GM18499 (cell line): ENCODE data around the gene ALPL.

ENCODE experiments used
- ATAC-seq: cut with Tn5 transposase; IDR thresholded peaks from one replicate; pipeline ENCODE4 v1.9.1; 2021; ENCODE audit warnings: moderate number of reproducible peaks; ENCODE audit not compliant: insufficient read depth, unreplicated experiment

ALPL gene

DNA sequence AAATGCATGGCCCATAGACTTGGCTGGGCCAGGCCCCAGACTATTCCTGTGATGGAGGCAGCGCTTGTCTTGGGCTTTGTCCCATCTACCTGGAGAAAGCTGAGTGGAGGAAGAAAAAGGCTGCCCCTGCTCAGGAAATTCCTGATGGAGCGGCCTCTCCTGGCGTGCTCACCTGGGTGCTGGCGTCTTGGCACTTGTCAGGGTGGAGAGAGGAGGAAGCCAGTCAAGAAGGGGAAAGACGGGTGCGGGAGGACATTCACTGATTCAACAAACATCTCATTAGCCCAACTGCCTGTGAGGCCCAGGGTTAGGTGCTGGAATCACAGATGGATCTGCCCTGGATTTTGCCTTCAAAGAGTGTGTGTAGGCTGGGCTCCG lies 16.1 kb downstream of the ALPL start:
- no peak for ATAC-seq

GRCh38 chr1:21526441-21526840 lies 17.2 kb downstream of the ALPL start:
- ATAC-seq: no peak

DNA sequence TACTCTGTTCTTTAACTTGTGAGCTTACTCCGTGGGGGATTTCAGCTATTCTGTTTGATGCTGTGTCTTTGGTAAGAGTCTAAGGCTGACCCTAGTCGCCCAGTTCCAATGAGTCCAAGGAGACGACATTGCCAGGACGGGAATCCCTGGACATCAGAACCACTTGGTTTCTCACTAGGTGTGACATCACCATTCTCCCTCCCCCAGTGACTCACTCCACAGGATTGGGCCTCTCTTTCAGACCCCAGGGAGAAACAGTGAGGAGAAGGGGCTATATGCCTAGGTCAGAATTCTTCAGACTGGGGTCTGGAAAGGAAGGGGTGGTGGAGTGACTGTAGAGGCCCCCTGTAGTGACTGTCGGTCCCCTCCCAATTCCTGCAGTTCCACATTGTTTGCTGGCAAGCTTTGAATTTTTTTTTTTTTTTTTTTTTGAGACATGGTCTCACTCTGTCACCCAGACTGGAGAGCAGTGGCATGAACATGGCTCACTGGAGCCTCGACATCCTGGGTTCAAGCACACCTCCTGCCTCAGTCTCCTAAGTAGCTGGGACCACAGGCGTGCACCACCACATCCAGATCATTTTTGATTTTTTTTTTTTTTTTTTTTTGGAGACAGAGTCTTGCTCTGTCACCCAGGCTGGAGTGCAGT lies 21.3 kb downstream of the ALPL start:
- no peak for ATAC-seq

- no peak for ATAC-seq
These were observed 22.0 kb downstream of the ALPL start for GRCh38 chr1:21531241-21531640.

- no peak for ATAC-seq
These were observed 23.3 kb downstream of the ALPL start for GRCh38 chr1:21532496-21532895.

GRCh38 chr1:21532992-21533534 lies 23.8 kb downstream of the ALPL start:
- ATAC-seq: no peak

- no peak for ATAC-seq
These were observed 24.9 kb downstream of the ALPL start for GRCh38 chr1:21534146-21534545.

- no peak for ATAC-seq
These were observed 25.6 kb downstream of the ALPL start for GRCh38 chr1:21534674-21535378.

DNA sequence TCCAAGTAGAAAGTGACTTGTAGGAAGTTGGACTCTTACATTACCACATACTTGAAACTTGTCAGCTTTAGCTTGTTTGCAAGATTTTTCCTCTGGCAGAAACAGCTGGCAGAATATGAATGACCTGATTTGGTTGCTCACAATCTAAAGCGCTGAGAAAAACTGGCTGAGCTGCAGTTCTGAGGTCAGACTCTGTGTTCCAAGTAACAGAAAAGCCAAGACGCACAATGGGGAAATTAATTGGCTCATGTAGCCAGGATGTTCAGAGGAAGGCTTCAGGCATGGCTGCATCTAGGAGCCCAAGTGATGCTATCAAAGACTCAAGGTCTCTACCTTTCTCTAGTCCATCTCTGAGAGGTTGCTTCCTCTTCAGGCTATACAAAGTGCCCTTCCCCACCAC lies 27.0 kb downstream of the ALPL start:
- ATAC-seq: no peak

DNA sequence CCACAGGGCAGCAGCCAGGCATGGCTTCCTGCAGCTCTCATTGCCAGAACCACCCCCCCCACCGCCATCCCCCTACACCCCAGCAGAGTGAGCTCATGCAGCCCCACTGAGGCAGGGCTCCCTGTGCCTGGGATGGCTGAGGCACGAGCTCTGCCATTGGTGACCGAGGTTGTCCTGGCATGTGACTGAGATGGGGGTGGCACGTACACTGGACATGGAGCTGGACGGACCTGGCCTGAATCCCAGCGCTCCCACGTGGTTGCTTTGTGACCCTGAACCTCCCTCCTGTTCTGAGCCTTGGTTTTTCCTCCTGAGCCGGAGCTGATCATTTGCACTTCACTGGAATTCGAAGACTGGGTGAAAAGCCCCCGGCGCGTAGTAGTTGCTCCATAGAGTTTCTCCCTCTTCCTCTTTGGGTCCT lies 28.3 kb downstream of the ALPL start:
- no peak for ATAC-seq

- no peak for ATAC-seq
These were observed 28.9 kb downstream of the ALPL start for GRCh38 chr1:21537932-21538630.

GRCh38 chr1:21539933-21540332 lies 30.7 kb downstream of the ALPL start:
- ATAC-seq: no peak

GRCh38 chr1:21541329-21541728 lies 32.1 kb downstream of the ALPL start:
- no peak for ATAC-seq

GRCh38 chr1:21541835-21542234 lies 32.6 kb downstream of the ALPL start:
- ATAC-seq: no peak

DNA sequence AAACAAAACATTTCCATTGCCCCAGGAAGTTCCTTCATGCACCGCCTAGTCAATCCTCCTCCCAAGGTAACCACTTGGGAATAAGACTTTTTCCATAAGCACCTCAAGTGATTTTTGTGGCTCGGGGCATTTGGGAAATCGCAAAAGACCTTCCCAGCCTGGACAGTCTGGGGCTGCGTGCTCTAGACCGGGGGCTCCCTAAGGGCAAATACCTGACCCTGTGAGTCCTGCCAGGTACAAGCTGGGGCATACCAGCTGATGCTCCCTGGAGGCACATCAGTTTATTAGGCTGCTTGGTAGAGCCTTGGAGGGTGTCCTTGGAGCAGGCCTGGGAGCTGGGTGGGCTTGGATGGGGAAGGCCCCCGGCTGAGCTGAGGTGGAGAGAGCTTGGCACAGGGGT lies 34.4 kb downstream of the ALPL start:
- no peak for ATAC-seq

DNA sequence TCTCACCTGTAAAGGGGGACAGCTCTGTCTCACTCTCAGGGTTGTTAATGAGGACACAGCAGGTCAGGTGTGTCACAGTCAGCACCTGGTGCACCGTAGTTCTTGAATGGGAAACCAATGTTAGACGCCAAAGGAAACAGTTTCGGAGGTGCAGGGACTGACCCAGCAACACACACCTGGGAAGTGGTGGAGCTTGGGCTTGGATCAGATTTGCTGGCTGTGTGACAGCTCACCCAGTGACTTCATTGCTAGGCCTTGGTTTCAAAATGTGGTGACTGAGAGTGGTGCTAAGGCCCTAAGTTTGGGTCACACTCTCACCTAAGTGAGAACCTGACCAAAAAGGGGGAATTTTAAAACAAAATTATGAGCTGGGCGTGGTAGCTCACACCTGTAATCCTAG lies 34.9 kb downstream of the ALPL start:
- no peak for ATAC-seq

- no peak for ATAC-seq
These were observed 37.1 kb downstream of the ALPL start for GRCh38 chr1:21546122-21546825.

DNA sequence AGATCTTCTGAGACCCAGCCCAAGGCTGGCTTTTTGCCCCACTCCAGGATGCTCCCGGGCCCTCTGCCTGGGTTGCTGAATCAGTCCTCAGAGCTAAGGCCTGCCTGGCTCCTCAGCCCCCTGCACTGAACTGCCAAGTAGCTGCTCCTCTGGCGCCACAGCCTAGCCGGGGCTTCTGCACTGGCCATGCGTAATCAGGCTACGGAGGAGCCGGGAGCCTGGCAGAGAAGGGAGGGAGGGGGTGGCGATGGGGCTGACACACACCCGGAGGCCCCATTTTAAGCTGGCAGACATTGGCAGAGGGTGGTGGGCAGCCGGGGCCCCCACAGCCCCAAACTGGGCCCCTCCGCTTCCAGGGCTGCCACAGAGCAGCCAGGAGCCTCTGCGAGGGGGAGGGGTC lies 38.7 kb downstream of the ALPL start:
- ATAC-seq: no peak

DNA sequence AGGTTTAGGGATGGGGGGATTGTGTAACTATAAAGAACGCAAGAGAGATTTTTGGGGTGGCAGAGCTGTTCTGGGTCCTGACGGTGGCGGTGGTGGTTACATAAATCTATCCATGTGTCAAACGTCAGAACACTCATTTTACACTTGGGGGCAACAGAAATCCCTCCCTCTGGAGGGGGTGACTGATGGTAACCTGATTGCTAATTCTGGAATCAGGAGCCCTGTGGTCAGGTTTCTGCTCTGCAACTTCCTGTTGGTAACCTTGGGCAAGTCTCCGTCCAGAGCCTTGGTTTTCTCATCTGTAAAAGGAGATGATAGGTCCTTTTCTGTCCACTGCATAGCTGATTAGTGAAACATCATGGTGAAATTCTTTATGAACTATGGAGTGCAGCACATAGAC lies 40.9 kb downstream of the ALPL start:
- no peak for ATAC-seq

- ATAC-seq: no peak
These were observed 41.7 kb downstream of the ALPL start for GRCh38 chr1:21550866-21551475.
